Vagina (tissue), 2 donors: ENCODE data around the gene PARN.
"Not testable (repeated sequence)": the region's sequence is repeated elsewhere in the genome, so short reads cannot be mapped to it uniquely, and the experiment has no call there.

Source experiments
- POLR2A ChIP-seq, 2 donors: fragments of 450-650 bp; IDR thresholded peaks; one replicate each; pipeline ENCODE4 v1.6.1; 2017; ENCODE audit warnings: antibody characterized with exemption in 2 of 2, mild to moderate bottlenecking in 2 of 2, moderate library complexity in 2 of 2
- POLR2AphosphoS5 ChIP-seq, 2 donors: sonication (generic); formaldehyde crosslinking; IDR thresholded peaks; one replicate each; pipeline ENCODE4 v1.9.0; 2017; ENCODE audit warnings: antibody characterized with exemption in 2 of 2, mild to moderate bottlenecking in 2 of 2, low read depth in 1 of 2; ENCODE audit not compliant: insufficient read depth in 1 of 2
- TF ChIP-seq, protein P1 (sequence below), 3 experiments: fragments of 450-650 bp in 2 of 3; fragments of 200-600 bp in 1 of 3; sonication (generic) in 1 of 3; IDR thresholded peaks; one replicate each; pipeline ENCODE4 v1.5.1; 2017 to 2019; ENCODE audit warnings: antibody characterized with exemption in 3 of 3, mild to moderate bottlenecking in 2 of 3, moderate library complexity in 2 of 3

DNA sequence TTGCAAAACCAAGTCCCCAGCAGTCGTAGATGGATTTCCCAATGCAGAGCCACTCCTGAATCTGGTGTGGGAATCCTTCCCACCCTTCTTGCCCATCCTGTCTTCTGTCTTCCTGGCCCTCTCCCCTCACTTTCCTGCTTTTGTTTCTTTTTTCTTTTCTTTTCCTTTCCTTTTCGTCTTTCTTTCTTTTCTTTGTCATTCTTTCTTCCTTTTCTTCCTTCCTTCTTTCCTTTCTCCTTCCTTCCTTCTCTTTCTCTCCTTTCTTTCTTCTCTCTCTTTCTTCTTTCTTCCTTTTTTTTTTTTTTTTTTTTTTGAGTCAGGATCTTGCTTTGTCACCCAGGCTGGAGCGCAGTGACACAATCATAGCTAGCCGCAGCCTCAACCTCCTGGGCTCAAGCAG is 209.8 kb downstream of the PARN start:
- TF ChIP-seq, protein P1, sequence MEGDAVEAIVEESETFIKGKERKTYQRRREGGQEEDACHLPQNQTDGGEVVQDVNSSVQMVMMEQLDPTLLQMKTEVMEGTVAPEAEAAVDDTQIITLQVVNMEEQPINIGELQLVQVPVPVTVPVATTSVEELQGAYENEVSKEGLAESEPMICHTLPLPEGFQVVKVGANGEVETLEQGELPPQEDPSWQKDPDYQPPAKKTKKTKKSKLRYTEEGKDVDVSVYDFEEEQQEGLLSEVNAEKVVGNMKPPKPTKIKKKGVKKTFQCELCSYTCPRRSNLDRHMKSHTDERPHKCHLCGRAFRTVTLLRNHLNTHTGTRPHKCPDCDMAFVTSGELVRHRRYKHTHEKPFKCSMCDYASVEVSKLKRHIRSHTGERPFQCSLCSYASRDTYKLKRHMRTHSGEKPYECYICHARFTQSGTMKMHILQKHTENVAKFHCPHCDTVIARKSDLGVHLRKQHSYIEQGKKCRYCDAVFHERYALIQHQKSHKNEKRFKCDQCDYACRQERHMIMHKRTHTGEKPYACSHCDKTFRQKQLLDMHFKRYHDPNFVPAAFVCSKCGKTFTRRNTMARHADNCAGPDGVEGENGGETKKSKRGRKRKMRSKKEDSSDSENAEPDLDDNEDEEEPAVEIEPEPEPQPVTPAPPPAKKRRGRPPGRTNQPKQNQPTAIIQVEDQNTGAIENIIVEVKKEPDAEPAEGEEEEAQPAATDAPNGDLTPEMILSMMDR (IDR thresholded peaks at IDR 0.05) = not testable (repeated sequence)
- TF ChIP-seq POLR2A (IDR thresholded peaks at IDR 0.05); POLR2AphosphoS5 (IDR thresholded peaks at IDR 0.05; ENCODE audit: insufficient read depth in 1 of 2, low read depth in 1 of 2): not testable (repeated sequence)
